K562 (cell line): Measurements from ENCODE around the gene CTSZ. TPM values are rescaled to one million over a fixed set of nuclear protein-coding genes. Genes with fewer than 3 reads are reported as not detected.

Source experiments
- polyA plus RNA-seq, 8 experiments: library from polyadenylated mRNA; depleted of rRNA in 4 of 8; stranded (reverse) in 5 of 8; unstranded in 3 of 8; fragments of >200 nt; fragmentation: Nextera tagmentation in 2 of 8; fragmentation: Illumina TruSeq in 1 of 8; extraction: Ambion mirVana in 2 of 8; extraction: Trizol in 1 of 8; gene quantifications; 2 replicates each; pipeline versions ENCODE4 v1.2.1 to v1.2.3, GENCODE V29; 2011 to 2014; ENCODE audit warnings: inconsistent platforms in 1 of 8, missing spikeins in 1 of 8
- total RNA-seq, 7 experiments: library from RNA; depleted of rRNA in 6 of 7; stranded (reverse); fragments of >200 nt in 6 of 7; fragmentation: Illumina TruSeq in 2 of 7; extraction: Trizol in 2 of 7; gene quantifications; 2 replicates each; pipeline versions ENCODE4 v1.2.1 to v1.2.3, GENCODE V29; 2011 to 2021; ENCODE audit warnings: low replicate concordance in 1 of 7

The CTSZ gene
- total and polyA plus RNA-seq, 9 of the 15 experiments (the other 6 are each of a cell fraction or from before 2014, with no cell fraction given) = 1.6 to 143 (median 82.8) TPM

Other genes starting within 250 kb of the CTSZ start
- 0.73 and 2.5 TPM in 2 replicates for gene GNAS-AS1, start 156.4 kb downstream of the CTSZ start, total RNA-seq (2014; rRNA removed)
- 0.25 and 0.45 TPM in 2 replicates for gene GNAS-AS1, start 156.4 kb downstream of the CTSZ start, total RNA-seq (2014; rRNA removed; fragmentation: Illumina TruSeq; extraction: Trizol)
- gene GNAS-AS1, start 156.4 kb downstream of the CTSZ start, total RNA-seq (2015; rRNA removed; fragmentation: Illumina TruSeq; extraction: Trizol) = 0.64 and 0.69 TPM in 2 replicates
- 1.2 and 1.3 TPM in 2 replicates for gene GNAS-AS1, start 156.4 kb downstream of the CTSZ start, total RNA-seq (2021)
- gene GNAS-AS1, start 156.4 kb downstream of the CTSZ start, polyA plus RNA-seq (2011; rRNA removed) = 0.07 TPM in 2 replicates
- gene GNAS-AS1, start 156.4 kb downstream of the CTSZ start, polyA plus RNA-seq (2014; fragmentation: Illumina TruSeq; extraction: Trizol) = 0.21 and 0.90 TPM in 2 replicates
- under 1 TPM; 0.04 to 0.14 TPM for gene GNAS-AS1, start 156.4 kb downstream of the CTSZ start, polyA plus RNA-seq (2014; fragmentation: Nextera tagmentation; extraction: Ambion mirVana)
- gene GNAS-AS1, start 156.4 kb downstream of the CTSZ start, polyA plus RNA-seq (2014; rRNA removed) = 1.0 and 1.8 TPM in 2 replicates
- gene GNAS, start 154.5 kb downstream of the CTSZ start, total RNA-seq (2014; rRNA removed) = 266 and 294 TPM in 2 replicates
- gene GNAS, start 154.5 kb downstream of the CTSZ start, total RNA-seq (2014; rRNA removed; fragmentation: Illumina TruSeq; extraction: Trizol) = 212 and 224 TPM in 2 replicates
- gene GNAS, start 154.5 kb downstream of the CTSZ start, total RNA-seq (2015; rRNA removed; fragmentation: Illumina TruSeq; extraction: Trizol) = 216 and 220 TPM in 2 replicates
- gene GNAS, start 154.5 kb downstream of the CTSZ start, total RNA-seq (2021) = 422 and 439 TPM in 2 replicates
- gene GNAS, start 154.5 kb downstream of the CTSZ start, polyA plus RNA-seq (2011; rRNA removed) = 321 and 329 TPM in 2 replicates
- 648 and 649 TPM in 2 replicates for gene GNAS, start 154.5 kb downstream of the CTSZ start, polyA plus RNA-seq (2014; fragmentation: Illumina TruSeq; extraction: Trizol)
- 100 to 1,000 TPM; 128 to 129 TPM for gene GNAS, start 154.5 kb downstream of the CTSZ start, polyA plus RNA-seq (2014; fragmentation: Nextera tagmentation; extraction: Ambion mirVana)
- gene GNAS, start 154.5 kb downstream of the CTSZ start, polyA plus RNA-seq (2014; rRNA removed) = 343 and 398 TPM in 2 replicates
- gene NELFCD, start 26.0 kb downstream of the CTSZ start, total RNA-seq (2014; rRNA removed) = 96.5 and 113 TPM in 2 replicates
- 77.9 and 80.6 TPM in 2 replicates for gene NELFCD, start 26.0 kb downstream of the CTSZ start, total RNA-seq (2014; rRNA removed; fragmentation: Illumina TruSeq; extraction: Trizol)
- 84.7 and 86.6 TPM in 2 replicates for gene NELFCD, start 26.0 kb downstream of the CTSZ start, total RNA-seq (2015; rRNA removed; fragmentation: Illumina TruSeq; extraction: Trizol)
- gene NELFCD, start 26.0 kb downstream of the CTSZ start, total RNA-seq (2021) = 111 and 116 TPM in 2 replicates
- gene NELFCD, start 26.0 kb downstream of the CTSZ start, polyA plus RNA-seq (2011; rRNA removed) = 138 and 163 TPM in 2 replicates
- 136 and 137 TPM in 2 replicates for gene NELFCD, start 26.0 kb downstream of the CTSZ start, polyA plus RNA-seq (2014; fragmentation: Illumina TruSeq; extraction: Trizol)
- 10 to 100 TPM; 11.7 to 22.2 TPM for gene NELFCD, start 26.0 kb downstream of the CTSZ start, polyA plus RNA-seq (2014; fragmentation: Nextera tagmentation; extraction: Ambion mirVana)
- 121 and 123 TPM in 2 replicates for gene NELFCD, start 26.0 kb downstream of the CTSZ start, polyA plus RNA-seq (2014; rRNA removed)
- gene TUBB1, start 12.2 kb upstream of the CTSZ start, total RNA-seq (2014; rRNA removed) = 1.7 and 2.1 TPM in 2 replicates
- gene TUBB1, start 12.2 kb upstream of the CTSZ start, total RNA-seq (2014; rRNA removed; fragmentation: Illumina TruSeq; extraction: Trizol) = 2.3 and 2.8 TPM in 2 replicates
- gene TUBB1, start 12.2 kb upstream of the CTSZ start, total RNA-seq (2015; rRNA removed; fragmentation: Illumina TruSeq; extraction: Trizol) = 2.0 and 2.4 TPM in 2 replicates
- gene TUBB1, start 12.2 kb upstream of the CTSZ start, total RNA-seq (2021) = 1.9 and 3.9 TPM in 2 replicates
- gene TUBB1, start 12.2 kb upstream of the CTSZ start, polyA plus RNA-seq (2011; rRNA removed) = 1.1 and 3.6 TPM in 2 replicates
- gene TUBB1, start 12.2 kb upstream of the CTSZ start, polyA plus RNA-seq (2014; fragmentation: Illumina TruSeq; extraction: Trizol) = 3.1 and 4.1 TPM in 2 replicates
- 1 to 10 TPM; 1.5 to 1.6 TPM for gene TUBB1, start 12.2 kb upstream of the CTSZ start, polyA plus RNA-seq (2014; fragmentation: Nextera tagmentation; extraction: Ambion mirVana)
- 1.9 and 3.0 TPM in 2 replicates for gene TUBB1, start 12.2 kb upstream of the CTSZ start, polyA plus RNA-seq (2014; rRNA removed)
- 49.4 and 64.1 TPM in 2 replicates for gene ATP5F1E, start 25.1 kb upstream of the CTSZ start, total RNA-seq (2014; rRNA removed)
- gene ATP5F1E, start 25.1 kb upstream of the CTSZ start, total RNA-seq (2014; rRNA removed; fragmentation: Illumina TruSeq; extraction: Trizol) = 113 and 123 TPM in 2 replicates
- 98.7 and 109 TPM in 2 replicates for gene ATP5F1E, start 25.1 kb upstream of the CTSZ start, total RNA-seq (2015; rRNA removed; fragmentation: Illumina TruSeq; extraction: Trizol)
- gene ATP5F1E, start 25.1 kb upstream of the CTSZ start, total RNA-seq (2021) = 125 and 146 TPM in 2 replicates
- 140 and 167 TPM in 2 replicates for gene ATP5F1E, start 25.1 kb upstream of the CTSZ start, polyA plus RNA-seq (2011; rRNA removed)
- gene ATP5F1E, start 25.1 kb upstream of the CTSZ start, polyA plus RNA-seq (2014; fragmentation: Illumina TruSeq; extraction: Trizol) = 60.3 and 67.7 TPM in 2 replicates
- gene ATP5F1E, start 25.1 kb upstream of the CTSZ start, polyA plus RNA-seq (2014; fragmentation: Nextera tagmentation; extraction: Ambion mirVana) = 100 to 1,000 TPM; 161 to 162 TPM
- 109 and 117 TPM in 2 replicates for gene ATP5F1E, start 25.1 kb upstream of the CTSZ start, polyA plus RNA-seq (2014; rRNA removed)
- gene PRELID3B, start 35.5 kb upstream of the CTSZ start, total RNA-seq (2014; rRNA removed) = 90.3 and 96.8 TPM in 2 replicates
- 136 and 140 TPM in 2 replicates for gene PRELID3B, start 35.5 kb upstream of the CTSZ start, total RNA-seq (2014; rRNA removed; fragmentation: Illumina TruSeq; extraction: Trizol)
- 112 and 120 TPM in 2 replicates for gene PRELID3B, start 35.5 kb upstream of the CTSZ start, total RNA-seq (2015; rRNA removed; fragmentation: Illumina TruSeq; extraction: Trizol)
- 99.5 and 105 TPM in 2 replicates for gene PRELID3B, start 35.5 kb upstream of the CTSZ start, total RNA-seq (2021)
- 83.6 and 96.0 TPM in 2 replicates for gene PRELID3B, start 35.5 kb upstream of the CTSZ start, polyA plus RNA-seq (2011; rRNA removed)
- gene PRELID3B, start 35.5 kb upstream of the CTSZ start, polyA plus RNA-seq (2014; fragmentation: Illumina TruSeq; extraction: Trizol) = 91.7 and 101 TPM in 2 replicates
- 100 to 1,000 TPM; 156 to 186 TPM for gene PRELID3B, start 35.5 kb upstream of the CTSZ start, polyA plus RNA-seq (2014; fragmentation: Nextera tagmentation; extraction: Ambion mirVana)
- 77.0 and 81.2 TPM in 2 replicates for gene PRELID3B, start 35.5 kb upstream of the CTSZ start, polyA plus RNA-seq (2014; rRNA removed)
- gene ZNF831, start 156.6 kb upstream of the CTSZ start, total RNA-seq (2014; rRNA removed) = not detected in 2 replicates
- not detected in 2 replicates for gene ZNF831, start 156.6 kb upstream of the CTSZ start, total RNA-seq (2014; rRNA removed; fragmentation: Illumina TruSeq; extraction: Trizol)
- gene ZNF831, start 156.6 kb upstream of the CTSZ start, total RNA-seq (2015; rRNA removed; fragmentation: Illumina TruSeq; extraction: Trizol) = not detected in 2 replicates
- gene ZNF831, start 156.6 kb upstream of the CTSZ start, total RNA-seq (2021) = not detected in 2 replicates
- gene ZNF831, start 156.6 kb upstream of the CTSZ start, polyA plus RNA-seq (2011; rRNA removed) = not detected in 2 replicates
- gene ZNF831, start 156.6 kb upstream of the CTSZ start, polyA plus RNA-seq (2014; fragmentation: Illumina TruSeq; extraction: Trizol) = not detected in 2 replicates
- not detected for gene ZNF831, start 156.6 kb upstream of the CTSZ start, polyA plus RNA-seq (2014; fragmentation: Nextera tagmentation; extraction: Ambion mirVana)
- gene ZNF831, start 156.6 kb upstream of the CTSZ start, polyA plus RNA-seq (2014; rRNA removed) = not detected in 2 replicates